CD4-positive, alpha-beta T cell treated with Interleukin-21 for 1 hour (primary cell): Measurements from ENCODE around the gene CSF1R.

Source experiments
- DNase-seq: peaks from one replicate; pipeline ENCODE4 v3.0.0-alpha.2; 2020

The CSF1R gene

DNA sequence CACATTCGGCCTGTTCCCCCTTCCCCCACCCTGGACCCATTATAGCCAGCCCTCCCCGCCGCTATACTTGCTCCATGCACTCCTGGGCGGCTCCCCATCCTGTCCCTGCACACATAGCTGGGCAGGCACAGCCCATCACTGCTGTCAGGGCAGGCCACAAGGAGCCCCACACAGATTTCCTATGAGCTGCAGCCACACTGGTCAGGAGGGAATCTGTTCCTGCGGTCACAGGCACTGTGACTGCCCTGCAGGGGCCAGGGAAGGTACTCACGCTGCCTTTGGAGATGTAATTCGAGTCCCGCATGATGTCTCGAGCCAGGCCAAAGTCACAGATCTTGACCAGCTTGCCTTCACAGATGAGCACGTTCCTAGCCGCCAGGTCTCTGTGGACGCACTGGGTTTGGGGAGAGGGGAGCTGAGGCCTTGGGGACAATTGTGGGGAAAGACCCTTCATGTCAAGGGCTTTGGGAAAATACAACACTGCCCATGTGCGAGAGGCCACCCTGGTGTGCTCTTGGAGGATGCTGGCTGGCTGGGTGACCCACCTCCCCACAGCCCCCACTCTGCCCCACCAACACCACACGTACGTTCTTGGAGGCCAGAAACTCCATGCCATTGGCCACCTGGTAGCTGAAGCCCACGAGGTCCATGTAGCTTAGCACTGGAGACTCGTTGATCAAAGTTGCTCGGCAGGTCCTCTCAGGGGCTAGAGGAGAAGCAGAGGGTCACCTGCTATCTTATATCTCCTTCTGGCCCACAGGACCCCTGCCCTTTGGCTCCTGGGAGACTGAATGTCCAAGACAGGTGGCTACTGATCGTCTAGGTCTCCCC lies 34.5 kb upstream of the CSF1R start:
- no peak for DNase-seq

DNA sequence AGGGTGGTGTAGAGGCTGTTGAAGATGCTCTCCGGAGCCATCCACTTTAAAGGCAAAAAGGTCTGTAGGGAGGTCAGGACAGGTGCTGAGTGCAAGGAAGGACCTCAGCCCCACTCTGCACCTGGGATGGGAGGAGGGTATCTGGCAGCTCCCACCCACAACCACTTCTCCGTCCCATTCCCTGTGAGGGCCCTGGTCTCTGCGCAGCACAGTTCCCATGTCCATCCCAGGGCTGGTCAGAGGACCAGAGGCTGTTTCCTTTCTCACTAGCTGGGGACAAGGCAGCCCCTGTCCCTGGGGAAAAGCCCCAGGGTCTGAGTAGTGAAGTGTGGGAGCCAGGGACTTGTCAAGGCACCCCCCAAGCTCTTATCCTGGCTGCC lies 33.7 kb upstream of the CSF1R start:
- DNase-seq: no peak

DNA sequence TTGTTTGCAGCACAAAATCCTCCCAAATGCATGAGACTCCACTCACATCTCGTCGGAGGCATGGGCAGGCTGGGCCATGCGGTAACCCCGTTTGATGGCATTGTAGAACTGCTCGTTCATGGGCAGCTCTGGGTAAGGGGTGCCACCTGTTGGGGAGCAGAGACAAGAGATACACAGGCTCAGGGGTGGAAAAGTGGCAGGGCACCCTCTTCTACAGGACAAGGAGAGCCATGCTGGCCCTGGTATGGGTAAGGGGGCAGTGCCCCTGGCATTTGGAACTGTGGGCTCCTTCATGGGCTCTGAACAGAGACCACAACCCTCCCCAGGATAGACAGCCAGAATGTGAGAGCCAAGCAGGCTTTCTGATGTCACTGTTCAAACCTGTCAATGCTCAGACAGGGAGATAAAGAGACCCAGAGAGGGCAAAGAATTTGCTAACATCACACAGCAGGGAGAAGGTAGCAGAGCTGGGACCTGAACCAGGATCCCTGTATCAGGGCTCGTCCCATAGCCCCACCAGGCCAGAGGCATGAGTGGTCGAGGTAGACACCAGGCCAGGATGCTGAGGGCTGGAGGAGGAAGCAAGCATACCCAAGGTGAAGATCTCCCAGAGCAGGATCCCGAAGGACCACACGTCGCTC lies 33.2 kb upstream of the CSF1R start:
- DNase-seq: no peak

DNA sequence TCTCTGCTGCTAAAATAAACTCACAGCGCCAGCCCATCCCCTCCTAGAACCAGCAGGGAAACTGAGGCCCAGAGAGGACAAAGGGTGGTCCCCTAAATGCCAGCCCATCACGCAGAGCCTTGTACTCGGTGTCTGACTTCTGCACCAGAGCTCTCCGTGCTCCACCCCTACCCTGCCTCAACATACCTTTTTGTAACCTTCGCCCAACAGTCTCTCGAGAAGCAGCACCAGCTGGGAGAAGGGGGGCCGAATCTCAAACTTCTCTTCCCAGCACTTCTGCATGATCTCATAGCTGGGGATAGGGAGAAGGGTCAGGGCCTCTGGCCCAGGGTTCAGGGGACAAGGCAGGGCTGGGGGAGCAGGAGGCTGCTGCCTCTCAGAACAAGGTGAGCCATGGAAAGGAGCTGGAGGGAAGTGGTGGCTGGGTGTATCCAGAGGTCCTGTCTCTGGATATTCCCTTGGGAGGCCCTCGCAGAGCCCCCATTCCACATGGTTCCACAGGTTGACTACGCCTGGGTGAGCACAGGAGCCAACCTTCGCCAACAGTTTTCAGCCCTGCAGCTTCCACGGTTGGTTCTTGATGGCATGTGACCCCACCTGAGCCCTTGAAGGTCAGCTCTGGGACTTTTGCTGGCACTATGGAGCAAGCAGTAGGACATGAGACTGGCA lies 32.3 kb upstream of the CSF1R start:
- no peak for DNase-seq

DNA sequence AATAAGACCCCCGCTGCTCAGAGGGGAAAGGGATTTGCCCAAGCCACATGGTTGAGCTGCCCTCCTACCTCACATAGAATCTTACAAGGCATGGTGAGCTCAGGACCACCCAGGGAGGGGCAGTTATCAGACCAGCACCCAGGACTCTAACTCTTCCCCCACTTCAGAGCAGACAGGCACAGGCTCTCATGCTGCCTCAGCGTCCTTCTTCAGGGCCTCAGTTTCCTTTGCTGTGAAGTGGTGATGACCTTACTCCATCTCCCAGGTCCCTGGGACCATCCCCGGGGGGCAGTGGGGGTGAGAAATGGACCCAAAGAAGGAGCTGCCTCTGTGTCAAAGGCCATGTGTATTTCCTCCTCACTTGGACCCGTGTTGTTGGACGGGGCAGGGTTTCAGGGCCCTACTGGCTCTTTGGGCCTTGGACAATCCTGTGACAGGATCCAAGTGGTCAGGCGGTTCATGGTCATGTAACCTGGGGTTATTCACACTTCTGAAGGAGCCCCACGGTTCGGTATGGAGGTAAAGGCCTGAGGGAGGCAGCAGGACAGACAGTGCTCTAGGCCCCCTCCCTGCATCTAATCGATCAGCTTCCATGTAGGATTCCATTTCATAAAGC lies 31.7 kb upstream of the CSF1R start:
- DNase-seq: no peak

DNA sequence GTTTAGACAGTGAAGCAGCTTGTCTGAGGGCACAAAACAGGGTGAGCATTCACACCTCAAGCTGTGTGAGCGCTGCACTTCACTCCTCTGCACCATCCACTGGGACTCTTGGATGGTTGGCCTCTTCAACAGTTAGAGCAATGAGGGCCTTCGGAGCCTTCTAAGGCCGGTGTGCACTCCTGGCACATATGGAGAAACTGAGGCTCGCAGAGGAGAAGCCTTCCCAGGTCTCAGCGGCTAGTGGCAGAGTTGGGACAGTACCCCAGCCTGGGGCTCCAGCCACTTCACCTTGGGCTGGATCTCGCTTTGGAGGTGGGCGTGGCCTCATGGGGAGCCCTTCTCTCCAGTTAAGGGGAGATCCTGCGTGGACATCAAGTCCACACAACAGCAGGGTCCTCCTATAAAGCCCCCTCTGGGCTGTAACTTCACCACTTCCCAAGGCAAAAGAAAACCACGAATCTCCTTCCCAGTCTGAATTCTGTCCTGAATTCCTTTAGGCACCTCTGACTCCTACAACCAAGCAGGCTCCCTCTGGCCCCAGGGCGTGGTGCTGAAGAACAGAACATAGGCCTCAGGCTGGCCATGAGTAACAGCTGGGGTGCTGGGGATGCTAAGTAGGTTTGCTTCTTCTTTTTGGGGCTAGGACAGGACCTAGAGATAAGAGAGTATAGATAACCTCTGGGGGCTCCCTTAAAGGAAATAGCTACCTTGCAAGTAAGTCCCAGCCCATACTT lies 30.5 kb upstream of the CSF1R start:
- DNase-seq: no peak

DNA sequence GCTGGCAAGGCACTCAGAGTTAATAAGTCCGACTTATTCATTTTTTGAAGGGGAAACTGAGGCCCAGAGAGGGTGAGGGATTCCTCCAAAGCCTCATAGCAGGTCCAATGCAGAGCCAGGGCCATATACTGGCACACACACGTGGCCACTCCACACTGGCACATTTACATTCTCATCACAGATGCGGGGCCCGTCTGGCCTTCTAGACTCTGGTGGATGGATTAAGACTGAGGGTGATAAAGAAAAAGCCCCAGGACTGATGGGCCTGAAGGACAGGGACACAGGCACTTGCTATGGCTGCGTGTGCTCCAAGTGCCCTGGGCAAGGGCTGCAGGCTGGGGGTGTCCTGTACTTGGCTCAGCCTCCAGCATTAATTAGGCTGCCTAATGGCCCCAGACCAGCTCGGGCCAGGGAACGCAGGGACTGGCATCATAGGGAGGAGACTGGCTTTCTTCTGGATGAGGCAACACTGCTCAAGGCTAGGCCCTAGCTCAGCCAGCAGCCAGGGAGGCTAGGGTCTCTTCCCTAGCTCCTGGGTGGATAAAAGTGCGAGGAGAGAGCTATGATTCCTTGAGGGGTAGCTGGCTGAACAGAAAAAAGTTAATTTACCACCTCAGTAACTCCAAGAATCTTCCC lies 28.5 kb upstream of the CSF1R start:
- no peak for DNase-seq

DNA sequence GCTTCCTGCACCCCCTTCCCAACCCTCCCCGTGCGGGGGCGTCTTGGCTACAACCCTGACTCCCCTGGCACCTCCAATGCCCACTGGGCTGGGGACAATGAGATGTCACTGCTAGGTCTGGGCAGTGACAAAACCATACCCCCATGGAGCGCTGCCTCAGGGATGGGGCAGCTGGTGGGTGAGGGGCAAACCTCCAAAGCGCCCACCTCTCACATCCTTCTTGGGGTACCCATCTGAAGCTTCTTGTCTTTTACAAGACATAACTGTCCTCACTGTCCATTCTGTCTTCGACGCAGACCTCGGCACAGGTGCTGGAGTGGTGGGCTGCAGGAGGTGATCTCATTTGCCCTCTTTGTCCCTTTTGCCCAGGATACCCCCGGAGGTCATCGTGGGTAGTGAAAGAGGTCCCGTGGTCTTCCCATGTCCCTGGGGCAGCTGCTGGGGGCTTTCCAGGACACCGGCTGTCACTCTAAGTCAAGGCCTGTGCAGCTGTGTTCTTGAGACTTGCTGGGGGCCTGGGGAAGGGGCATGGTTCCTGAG lies 27.8 kb upstream of the CSF1R start:
- no peak for DNase-seq

DNA sequence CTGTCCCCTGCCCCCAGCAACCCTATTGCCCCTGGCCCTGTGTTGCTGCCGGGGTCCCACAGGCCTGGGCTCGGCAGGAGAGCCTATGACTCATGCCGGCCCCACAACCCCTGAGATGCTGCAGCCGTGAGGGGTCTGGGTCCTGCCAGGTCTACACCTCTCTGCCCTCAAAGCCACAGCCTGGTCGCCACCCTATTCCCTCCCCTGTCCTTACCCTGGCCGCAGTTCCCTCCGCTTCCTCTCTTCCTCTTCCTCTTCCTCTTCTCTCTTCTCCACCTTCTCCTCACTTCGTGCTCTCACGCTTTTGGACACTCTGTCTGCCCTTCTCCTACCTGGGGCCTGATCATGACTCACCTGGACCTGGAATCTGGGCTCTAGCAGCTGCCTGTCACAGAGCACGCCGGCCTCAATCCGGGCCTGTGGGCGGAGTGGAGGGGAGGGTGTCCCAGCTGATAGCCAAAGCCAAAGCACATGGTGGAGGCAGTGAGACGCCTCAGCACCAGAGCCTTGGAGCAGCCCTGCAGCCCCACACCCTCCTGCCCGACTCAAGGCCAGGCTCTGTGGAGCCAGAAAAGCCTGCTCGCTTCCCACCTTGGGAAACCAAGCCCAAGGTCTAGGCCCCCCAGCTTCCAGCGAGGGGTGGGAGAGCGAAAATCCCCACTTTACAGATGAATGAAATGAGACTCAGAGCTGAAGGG lies 26.8 kb upstream of the CSF1R start:
- DNase-seq: no peak

DNA sequence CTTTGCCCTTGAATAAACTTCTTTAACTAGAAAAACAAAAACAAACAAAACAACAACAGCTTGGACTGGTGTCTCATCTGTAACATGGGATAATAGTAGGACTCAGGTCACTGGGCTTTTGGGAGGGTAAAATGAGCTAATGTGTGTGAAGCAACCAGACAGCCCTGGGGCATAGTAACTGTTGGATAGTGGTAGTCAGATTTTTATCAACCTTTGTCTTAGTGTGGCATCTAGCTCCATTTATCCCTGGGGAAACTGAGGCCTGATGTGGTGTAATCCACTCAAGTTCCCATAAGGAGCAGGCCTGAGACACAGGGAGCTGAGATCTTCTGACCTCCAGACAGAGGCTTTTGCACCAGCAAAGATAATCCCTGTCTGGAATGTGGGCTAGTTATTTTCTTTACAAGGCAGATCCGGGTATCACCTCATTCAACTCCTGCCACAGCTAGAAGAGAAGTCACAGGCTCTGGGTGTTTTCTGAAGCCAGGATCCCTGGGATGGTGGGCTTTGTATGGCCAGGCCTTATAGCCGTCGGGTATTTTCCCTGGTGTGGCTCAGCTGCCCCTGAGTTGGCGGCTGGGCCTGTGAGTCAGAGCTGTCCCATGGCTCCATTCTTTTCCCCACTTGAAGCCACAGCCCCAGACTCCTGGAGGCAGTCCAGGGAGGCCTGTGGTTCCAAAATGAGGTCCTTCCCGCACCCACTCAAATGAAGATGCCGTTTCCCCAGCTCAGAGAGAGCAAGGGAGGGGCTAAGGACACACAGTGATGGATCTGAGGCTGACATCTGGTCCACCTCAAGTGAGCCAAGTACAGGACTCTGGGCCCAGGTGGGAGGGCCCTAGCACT lies 26.1 kb upstream of the CSF1R start:
- no peak for DNase-seq

DNA sequence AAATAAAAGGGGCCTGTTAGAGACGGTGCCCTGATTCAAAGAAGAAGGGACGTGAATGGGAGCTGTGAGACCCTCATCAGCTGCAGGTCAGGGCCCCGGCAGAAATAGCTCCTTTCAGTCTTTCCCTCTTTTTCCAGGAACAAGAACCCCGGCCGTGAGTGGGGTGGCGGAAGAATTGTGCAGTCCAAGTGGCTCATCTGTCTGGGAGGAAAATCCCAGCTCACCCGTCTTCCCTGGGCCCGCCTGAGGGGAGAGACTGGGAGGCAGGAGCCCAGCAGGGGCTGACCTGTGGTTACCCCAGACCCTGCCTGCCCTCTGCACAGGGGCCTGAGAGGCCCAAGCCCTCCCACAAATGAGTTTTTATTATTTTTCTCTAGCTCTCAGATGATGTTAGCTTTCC lies 24.8 kb upstream of the CSF1R start:
- DNase-seq: no peak

DNA sequence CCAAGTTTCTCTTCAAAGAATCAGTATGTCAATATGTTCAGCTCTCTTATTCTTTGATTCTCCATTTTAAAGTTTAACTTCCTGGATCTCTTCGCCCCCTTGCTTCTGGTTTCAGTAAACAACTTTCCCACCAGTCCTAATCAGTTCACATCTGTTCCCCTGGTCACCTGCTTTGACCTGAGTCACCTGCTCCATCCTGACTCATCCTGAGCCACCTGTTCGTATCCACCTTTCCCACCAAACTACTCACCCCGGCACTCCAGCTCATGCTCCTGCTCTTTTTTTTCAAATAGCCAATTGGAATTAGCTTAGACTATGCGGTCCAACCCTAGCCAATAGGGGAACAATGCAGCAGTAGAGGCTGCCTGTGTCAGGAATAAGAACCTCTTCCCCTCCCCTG lies 23.6 kb upstream of the CSF1R start:
- DNase-seq: no peak

DNA sequence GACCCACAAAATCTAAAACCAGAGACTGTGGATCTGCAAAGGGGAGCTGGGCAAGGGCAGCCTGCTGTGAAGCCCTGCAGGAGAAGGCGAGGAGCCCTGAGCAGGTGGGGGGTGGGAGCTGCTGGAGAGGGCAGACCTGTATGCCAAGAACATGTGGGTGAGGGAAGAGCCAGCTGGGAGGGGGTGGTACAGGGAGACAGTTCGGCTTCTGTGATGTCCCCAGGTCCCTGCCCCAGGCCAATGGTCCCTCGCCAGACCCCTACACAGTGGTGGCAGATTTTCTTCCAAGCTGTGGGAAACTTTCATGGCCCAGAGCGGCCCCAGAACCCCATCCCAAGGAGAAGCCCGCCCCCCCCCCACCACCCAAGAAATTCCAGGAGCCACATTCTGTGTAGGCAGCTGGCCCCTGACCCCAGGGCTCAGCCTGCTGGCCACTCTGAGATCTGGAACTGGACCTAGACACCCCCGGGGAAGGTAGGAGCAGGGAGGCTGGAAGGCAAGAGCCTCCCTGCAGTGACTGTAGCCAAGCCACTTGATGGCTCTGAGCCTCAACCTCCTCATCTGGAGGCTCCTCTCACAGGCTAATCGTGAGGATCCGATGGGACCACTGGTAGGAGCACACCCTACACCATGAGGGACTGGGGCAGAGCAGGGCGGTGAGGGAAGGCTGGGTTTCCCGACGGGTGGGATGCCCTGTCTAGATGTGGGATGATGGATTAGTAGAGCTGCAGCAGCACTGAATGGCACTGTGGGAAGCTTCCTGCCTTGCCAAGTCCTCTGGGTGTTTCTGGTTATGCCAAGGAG lies 22.6 kb upstream of the CSF1R start:
- no peak for DNase-seq

DNA sequence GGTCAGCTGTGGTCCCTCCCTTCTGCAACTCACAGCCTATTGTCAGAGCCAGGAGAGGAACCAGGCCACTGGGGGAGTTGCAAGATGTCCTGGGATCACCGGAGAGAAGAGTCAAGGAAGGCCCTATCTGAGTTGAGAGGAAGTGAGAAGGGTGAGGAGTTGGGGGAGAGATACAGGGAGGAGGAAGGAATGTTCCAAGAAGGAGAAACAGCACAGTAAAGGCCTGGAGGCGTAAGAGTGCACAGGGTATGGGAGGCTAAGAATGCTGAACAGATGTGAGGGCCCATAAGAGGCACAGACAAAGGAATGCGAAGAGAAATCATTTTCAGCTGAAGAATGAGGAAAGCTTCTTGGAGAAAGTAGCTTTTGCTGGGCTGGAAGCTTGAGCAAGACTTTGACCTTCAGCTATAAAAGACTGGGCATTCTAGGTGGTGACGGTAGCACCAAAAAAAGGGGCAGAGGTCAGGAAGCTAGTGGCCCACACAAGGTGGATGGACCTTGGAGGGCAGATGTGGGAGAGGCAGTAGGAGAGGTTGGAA lies 21.6 kb upstream of the CSF1R start:
- no peak for DNase-seq

DNA sequence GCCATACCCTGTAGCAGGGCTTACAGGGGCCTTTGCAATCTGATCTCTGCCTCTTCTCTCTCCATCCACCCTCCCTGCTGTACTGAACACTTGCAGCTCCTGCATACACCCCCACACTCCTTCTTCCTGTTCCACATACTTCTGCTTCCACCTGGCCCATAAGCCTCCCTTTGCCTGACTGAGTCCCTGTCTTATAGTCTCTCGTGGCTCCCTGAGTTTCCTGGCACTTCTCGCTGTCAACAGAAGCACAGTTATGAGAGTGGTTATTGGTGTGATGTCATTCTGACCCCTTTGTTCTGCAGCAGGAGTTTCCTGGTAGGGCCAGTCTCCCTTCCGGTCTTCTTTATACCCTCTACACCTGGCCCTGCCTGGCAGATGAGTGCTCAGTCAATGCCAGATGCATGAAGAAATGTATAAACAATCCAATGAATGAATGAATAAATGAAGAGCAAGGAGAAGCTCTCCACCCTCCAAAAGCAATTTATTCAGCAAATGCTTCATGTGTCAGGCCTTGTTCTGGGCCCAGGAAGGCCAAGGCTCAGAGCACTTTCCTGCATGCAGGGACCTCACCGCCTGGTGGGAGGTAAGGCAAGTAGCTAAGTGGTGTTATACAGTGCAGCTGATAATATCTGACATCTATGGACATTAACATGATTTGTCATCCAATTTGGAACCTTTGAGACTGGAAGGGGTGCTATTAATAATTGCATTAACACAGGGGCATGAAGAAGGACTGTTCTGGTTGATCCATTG lies 20.5 kb upstream of the CSF1R start:
- DNase-seq: no peak

DNA sequence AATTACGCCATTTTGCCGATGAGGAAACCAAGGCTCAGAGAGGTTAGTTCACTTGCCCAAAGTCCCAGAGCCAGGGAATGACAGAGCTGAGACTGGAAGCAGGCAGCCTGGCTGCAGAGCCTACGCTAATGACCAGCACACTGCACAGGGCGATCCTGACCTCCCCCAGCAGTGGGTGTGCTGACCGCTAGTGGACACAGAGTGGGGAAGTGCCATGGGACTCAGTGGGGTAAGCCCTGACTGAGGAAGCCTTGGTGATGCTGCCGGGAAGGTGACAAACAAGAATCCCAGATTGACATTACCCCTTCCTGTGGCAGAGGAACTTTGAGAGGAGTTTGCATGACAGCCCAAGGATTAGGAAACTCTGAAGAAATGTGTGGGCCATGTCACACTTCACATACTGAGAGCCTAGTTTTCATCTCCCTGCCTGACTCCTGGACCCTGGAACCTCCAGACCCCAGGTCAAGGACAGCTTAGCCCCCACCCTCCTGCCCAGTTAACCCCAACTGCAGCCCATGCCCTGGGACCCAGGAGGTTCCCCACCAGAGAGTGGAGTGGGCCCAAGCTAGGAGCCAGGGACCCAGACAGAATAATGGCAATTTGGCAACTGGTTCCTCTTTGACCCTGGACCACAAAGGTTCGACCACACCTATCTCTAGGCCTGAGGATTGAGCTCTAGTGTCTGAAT lies 19.7 kb upstream of the CSF1R start:
- no peak for DNase-seq

DNA sequence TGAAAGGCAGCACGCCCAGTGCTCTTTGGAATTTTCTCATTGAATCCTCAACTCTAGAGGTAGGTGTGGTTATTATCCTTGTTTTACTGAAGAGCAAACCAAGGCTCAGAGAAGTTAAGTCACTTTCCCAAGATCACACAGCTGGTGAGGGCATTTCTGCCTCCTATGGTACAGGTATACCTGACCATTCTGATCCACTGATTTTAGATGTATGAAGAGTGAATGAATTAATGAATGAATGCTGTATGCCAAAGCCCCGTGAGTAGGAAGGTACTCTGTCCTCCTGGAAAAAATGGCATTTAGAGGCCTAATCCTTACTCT lies 18.2 kb upstream of the CSF1R start:
- DNase-seq: no peak
